Upper lobe of left lung (tissue), 6 donors: ENCODE data around the gene ALKBH5. TPM values are rescaled to one million over a fixed set of nuclear protein-coding genes. Genes with fewer than 3 reads are reported as not detected.

Source experiments
- ATAC-seq, 2 donors: fragments of 200-7000 bp; cut with Tn5 transposase; one replicate each; pipeline ENCODE4 v1.9.1; 2022; ENCODE audit warnings: mild to moderate bottlenecking in 2 of 2, moderate library complexity in 2 of 2; ENCODE audit not compliant: low FRiP score in 2 of 2
- DNase-seq, 2 donors: peaks; one replicate each; pipeline ENCODE4 v3.0.0-alpha.2; 2019 to 2020
- H3K27ac ChIP-seq, 4 donors: fragments of 200-600 bp; sonication (generic); one replicate each; pipeline ENCODE4 v1.5.1; 2016 to 2019
- H3K27me3 ChIP-seq, 4 donors: fragments of 200-600 bp; sonication (generic); one replicate each; pipeline ENCODE4 v1.5.1; 2017 to 2019
- H3K36me3 ChIP-seq, 4 donors: fragments of 200-600 bp; sonication (generic); one replicate each; pipeline ENCODE4 v1.5.1; 2016 to 2019
- H3K4me1 ChIP-seq, 4 donors: fragments of 200-600 bp; sonication (generic); one replicate each; pipeline ENCODE4 v1.5.1; 2018 to 2019
- H3K4me3 ChIP-seq, 4 donors: fragments of 200-600 bp; sonication (generic); one replicate each; pipeline ENCODE4 v1.5.1; 2017 to 2019; ENCODE audit warnings: mild to moderate bottlenecking in 2 of 4, moderate library complexity in 1 of 4
- H3K9me3 ChIP-seq, 4 donors: fragments of 200-600 bp; sonication (generic); one replicate each; pipeline ENCODE4 v1.5.1; 2018 to 2019
- EP300 ChIP-seq, 4 donors: sonication (generic); formaldehyde crosslinking; IDR thresholded peaks; one replicate each; pipeline ENCODE4 v1.5.1; 2017; ENCODE audit warnings: antibody characterized with exemption in 4 of 4, control low read depth in 2 of 4
- POLR2A ChIP-seq, 4 donors: fragments of 450-650 bp; IDR thresholded peaks; one replicate each; pipeline ENCODE4 v1.5.1; 2016 to 2017; ENCODE audit warnings: antibody characterized with exemption in 4 of 4, mild to moderate bottlenecking in 2 of 4
- POLR2AphosphoS5 ChIP-seq, 2 donors: sonication (generic); formaldehyde crosslinking; IDR thresholded peaks; one replicate each; pipeline ENCODE4 v1.5.1; 2017; ENCODE audit warnings: antibody characterized with exemption in 2 of 2
- WGBS, 2 donors: methylation state at CpG; one replicate each; pipeline ENCODE4 v1.1.5; 2017 to 2018; 5-methylcytosine and 5-hydroxymethylcytosine counted together
- total RNA-seq, 6 donors: library from RNA; depleted of rRNA in 4 of 6; stranded (reverse); fragments of >200 nt in 4 of 6; gene quantifications; one replicate each; pipeline versions ENCODE4 v1.1.0 to v1.2.1, GENCODE V29; 2016 to 2021
- TF ChIP-seq, protein P1 (sequence below), 6 experiments: fragments of 450-650 bp in 4 of 6; fragments of 200-600 bp in 2 of 6; sonication (generic) in 2 of 6; IDR thresholded peaks; one replicate each; pipeline ENCODE4 v1.5.1; 2016 to 2019; ENCODE audit warnings: antibody characterized with exemption in 6 of 6
- donor health status: DM: no; HTN: no; CAD: no; lungs with moderate emphysema.
- donor health status: DM: no; HTN: yes; CAD: no; lungs with severe emphysema.

Gene ALKBH5
- total RNA-seq, 6 donors from 2014 or later = 63.9 to 112 (median 94.7) TPM

DNA sequence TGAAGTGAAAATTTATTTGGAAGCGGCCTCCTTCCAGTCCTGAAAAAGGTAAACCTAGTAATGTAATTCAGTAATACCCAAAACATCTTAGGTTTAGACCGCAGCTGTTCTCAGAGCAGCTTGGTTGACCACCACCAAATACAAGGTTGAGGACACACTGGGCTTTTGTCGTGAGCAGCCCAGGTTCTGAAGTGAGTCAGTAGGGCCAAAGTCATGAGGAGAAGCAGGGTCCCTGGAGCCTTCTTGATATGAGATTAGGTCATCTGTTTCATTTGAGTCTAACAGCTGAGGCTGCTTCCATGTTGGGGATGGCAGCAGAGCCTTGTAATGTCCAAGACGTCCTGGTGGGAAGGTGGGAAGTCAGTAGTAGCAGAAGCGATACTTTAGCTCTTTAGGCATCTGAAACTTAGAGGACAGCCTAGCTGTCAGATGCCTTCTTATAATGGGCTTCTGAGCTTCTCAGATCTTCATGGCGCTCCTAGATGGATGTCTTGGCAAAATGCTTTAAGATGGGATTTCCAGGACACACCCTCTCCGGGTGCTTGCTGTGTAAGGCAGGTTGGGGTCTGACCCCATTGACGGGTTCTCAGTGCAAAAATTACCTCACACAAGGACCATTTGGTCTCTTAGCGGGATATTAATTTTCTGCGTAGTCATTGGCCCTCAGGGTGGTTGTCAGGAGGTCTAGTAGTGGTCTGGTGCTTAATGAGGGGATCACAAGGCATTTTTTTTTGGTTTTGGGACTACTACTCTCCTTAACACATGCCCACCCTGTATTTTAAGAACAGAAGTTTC is 2.4 kb downstream of the ALKBH5 start:
- Histone ChIP-seq H3K4me1 (peaks cover 60 to 73% (median 67%) of the 10 kb centered on the region in 4 donors), H3K36me3 (peaks cover 0 to 24% (median 3%) of the 10 kb centered on the region in 4 donors), H3K9me3 (no peaks in the 10 kb centered on the region), H3K27me3 (no peaks in the 10 kb centered on the region), H3K4me3 (peak overlapping the region; percentile 1 to 94 (median 84)), H3K27ac (peak overlapping the region; percentile 13 to 98 (median 72))
- ATAC-seq (no peak), DNase-seq (no peak)
- WGBS, 2 donors = 59 to 66% methylated on average over 5 to 10 of the region's 10 CpGs
- TF ChIP-seq POLR2AphosphoS5 (IDR thresholded peaks at IDR 0.05) (no peak), EP300 (IDR thresholded peaks at IDR 0.05) (no peak), POLR2A (IDR thresholded peaks at IDR 0.05) (no peak)
- TF ChIP-seq, protein P1, sequence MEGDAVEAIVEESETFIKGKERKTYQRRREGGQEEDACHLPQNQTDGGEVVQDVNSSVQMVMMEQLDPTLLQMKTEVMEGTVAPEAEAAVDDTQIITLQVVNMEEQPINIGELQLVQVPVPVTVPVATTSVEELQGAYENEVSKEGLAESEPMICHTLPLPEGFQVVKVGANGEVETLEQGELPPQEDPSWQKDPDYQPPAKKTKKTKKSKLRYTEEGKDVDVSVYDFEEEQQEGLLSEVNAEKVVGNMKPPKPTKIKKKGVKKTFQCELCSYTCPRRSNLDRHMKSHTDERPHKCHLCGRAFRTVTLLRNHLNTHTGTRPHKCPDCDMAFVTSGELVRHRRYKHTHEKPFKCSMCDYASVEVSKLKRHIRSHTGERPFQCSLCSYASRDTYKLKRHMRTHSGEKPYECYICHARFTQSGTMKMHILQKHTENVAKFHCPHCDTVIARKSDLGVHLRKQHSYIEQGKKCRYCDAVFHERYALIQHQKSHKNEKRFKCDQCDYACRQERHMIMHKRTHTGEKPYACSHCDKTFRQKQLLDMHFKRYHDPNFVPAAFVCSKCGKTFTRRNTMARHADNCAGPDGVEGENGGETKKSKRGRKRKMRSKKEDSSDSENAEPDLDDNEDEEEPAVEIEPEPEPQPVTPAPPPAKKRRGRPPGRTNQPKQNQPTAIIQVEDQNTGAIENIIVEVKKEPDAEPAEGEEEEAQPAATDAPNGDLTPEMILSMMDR (IDR thresholded peaks at IDR 0.05) = no peak

DNA sequence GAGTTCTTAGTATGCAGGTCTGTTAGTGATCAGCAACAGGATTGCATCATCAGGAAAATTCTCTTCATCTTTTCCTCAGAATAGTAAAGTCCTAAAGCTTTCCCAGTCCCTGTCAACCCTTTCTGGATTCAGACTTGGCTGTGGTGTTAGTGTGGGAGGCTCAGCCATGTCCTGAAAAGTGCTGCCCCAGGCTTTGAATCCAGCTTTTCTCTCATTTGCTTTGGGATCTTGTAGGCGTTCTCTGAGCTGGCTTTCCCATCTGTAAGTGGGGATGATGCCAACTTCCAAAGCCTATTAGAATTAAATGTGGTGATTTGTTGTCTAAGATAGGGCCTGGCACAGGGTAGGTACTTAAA is 3.0 kb downstream of the ALKBH5 start:
- DNase-seq (no peak), ATAC-seq (no peak)
- TF ChIP-seq, protein P1 (IDR thresholded peaks at IDR 0.05) = no peak
- TF ChIP-seq EP300 (IDR thresholded peaks at IDR 0.05) = no peak
- no peak for TF ChIP-seq POLR2A (IDR thresholded peaks at IDR 0.05)
- TF ChIP-seq POLR2AphosphoS5 (IDR thresholded peaks at IDR 0.05) = no peak
- Histone ChIP-seq H3K9me3 (no peaks in the 10 kb centered on the region), H3K27ac (peak overlapping the region in 3 of 4 donors; percentile 46 to 98 (median 97)), H3K4me3 (peak overlapping the region; percentile 21 to 94 (median 84)), H3K4me1 (peaks cover 66 to 79% (median 72%) of the 10 kb centered on the region in 4 donors), H3K36me3 (peaks cover 0 to 24% (median 3%) of the 10 kb centered on the region in 4 donors), H3K27me3 (no peaks in the 10 kb centered on the region)
- WGBS, 2 donors = 33 to 43% methylated on average over 1 of the region's 1 CpG

DNA sequence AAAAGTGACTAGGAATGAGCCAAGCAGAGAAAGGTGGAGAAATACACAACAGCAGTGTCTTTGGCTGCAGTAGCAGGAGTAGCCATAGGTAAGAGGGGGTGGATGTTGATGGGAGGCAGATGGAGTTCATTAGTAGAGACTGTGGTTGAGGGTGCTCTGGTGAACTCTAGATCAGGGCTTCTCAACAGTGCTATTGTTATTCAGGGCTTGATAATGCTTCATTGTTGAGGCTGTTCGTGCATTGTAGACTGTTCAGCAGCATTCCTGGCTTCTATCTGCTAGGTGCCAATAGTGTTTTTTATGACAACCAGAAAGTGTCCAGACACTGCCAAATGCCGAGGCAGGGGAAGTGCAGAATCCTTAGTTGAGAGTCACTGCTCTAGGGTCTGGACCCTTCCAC is 3.6 kb downstream of the ALKBH5 start:
- no peaks in the 10 kb centered on the region for H3K9me3 ChIP-seq
- H3K27ac ChIP-seq = peak overlapping the region in 2 of 4 donors; percentile 46 to 97
- peaks cover 0 to 24% (median 3%) of the 10 kb centered on the region in 4 donors for H3K36me3 ChIP-seq
- H3K4me1 ChIP-seq = peaks cover 68 to 80% (median 73%) of the 10 kb centered on the region in 4 donors
- DNase-seq (no peak), ATAC-seq (no peak)
- no peaks in the 10 kb centered on the region for H3K27me3 ChIP-seq
- TF ChIP-seq POLR2A (IDR thresholded peaks at IDR 0.05) (no peak), EP300 (IDR thresholded peaks at IDR 0.05) (no peak), POLR2AphosphoS5 (IDR thresholded peaks at IDR 0.05) (no peak)
- TF ChIP-seq, protein P1 (IDR thresholded peaks at IDR 0.05) = no peak
- 38 to 40% methylated on average over 1 to 2 of the region's 2 CpGs for WGBS, 2 donors
- H3K4me3 ChIP-seq = peak overlapping the region; percentile 21 to 94 (median 84)

DNA sequence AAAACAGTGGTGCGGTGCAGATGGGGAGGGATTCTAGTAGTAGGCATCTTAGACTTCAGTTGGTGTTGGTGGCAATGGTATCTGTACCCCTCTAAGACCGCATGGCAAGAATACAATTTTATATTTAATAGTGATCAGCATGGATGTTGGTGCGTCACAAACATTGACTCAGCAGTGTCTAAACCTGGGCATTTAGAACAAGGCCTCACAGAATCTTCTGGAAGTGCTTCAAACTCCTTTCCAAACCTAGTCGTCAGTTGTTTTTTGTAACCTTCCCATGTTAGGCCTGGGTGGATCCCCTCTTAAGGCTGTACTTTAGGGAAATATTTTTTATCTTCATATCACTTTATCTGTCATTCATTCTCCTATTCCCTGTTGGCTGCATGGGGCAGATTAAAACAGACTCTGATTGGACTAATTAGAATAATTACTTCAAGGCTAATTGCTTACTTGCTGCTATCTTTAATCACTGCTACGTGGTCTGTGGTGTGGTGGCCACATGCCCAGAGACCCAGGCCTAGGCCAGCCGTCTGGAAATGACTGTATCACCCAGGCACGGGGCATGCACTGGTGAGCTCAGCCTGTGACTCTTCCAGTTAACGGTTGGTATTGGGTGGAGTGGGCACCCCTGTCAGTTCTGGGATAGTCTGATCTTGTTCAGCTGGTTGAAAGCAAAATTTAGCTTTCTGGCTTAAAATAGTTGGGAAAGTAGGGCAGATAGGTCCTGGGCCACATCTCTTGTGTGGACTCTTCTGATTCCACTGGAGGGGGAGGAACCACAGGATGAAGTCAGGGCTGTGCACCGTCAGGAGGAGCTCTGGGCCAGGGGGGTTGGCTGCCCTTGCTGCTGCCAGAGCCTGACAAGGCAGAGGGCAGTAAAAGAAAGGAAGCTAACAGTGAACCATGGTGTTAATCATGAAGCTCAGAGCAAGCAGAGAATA is 4.5 kb downstream of the ALKBH5 start:
- DNase-seq (no peak), ATAC-seq (no peak)
- peak overlapping the region in 1 of 4 donors; percentile 21 for H3K27ac ChIP-seq
- no peaks in the 10 kb centered on the region for H3K9me3 ChIP-seq
- peaks cover 0 to 27% (median 5%) of the 10 kb centered on the region in 4 donors for H3K36me3 ChIP-seq
- H3K4me3 ChIP-seq = peak overlapping the region in 3 of 4 donors; percentile 79 to 94 (median 88)
- TF ChIP-seq POLR2AphosphoS5 (IDR thresholded peaks at IDR 0.05) (no peak), EP300 (IDR thresholded peaks at IDR 0.05) (no peak), POLR2A (IDR thresholded peaks at IDR 0.05) (no peak)
- TF ChIP-seq, protein P1 (IDR thresholded peaks at IDR 0.05) = no peak
- no peaks in the 10 kb centered on the region for H3K27me3 ChIP-seq
- H3K4me1 ChIP-seq = peaks cover 67 to 80% (median 70%) of the 10 kb centered on the region in 4 donors
- 42 to 49% methylated on average over 7 to 9 of the region's 9 CpGs for WGBS, 2 donors
